EL (cell line): ENCODE data around the gene PHF21B.

Experiments
- DNase-seq: peaks from one replicate; pipeline ENCODE4 v3.0.0-alpha.2; 2016

PHF21B gene

DNA sequence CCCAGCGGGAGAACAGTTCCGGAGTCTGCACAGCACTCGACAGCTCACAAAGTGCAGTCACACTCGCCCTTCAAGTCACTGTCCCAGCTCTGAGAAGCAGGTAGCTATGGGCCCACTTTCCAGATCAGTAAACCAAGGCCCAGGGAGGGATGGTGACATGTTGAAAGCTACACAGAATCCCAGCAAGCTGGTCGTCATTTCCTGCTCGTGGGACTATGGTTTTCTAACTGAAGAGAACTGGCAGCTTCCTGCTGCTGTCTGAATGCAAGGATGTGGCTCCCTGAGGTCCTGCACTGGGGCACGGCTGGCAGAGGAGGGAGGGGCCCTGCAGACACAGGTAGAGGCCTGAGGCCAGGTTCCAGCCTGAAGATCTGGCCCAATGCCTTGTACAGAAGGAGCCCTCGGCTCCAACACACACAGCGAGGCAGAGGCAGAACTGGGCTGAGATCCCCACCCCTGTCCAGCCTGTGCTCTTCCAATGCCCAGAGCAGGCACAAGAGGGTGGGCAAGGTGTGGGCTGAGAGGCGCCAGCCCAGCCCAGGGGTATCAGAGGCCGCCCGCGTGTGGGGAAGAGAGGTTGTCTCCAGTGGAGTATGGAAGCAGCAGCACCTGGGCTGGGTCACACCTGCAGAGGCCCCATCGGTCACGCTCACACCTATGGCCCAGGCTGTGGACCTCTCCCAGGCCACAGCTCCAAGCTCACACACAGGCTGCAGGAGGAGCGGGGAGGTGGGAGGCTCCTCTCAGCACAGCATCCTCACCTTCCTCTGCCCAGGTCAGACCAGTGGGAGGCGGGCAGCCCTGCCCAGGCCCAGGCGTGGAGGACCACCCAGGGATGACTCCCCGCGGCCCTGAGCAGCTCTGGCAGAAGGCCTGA, 119.2 kb downstream of the PHF21B start:
- no peak for DNase-seq

DNA sequence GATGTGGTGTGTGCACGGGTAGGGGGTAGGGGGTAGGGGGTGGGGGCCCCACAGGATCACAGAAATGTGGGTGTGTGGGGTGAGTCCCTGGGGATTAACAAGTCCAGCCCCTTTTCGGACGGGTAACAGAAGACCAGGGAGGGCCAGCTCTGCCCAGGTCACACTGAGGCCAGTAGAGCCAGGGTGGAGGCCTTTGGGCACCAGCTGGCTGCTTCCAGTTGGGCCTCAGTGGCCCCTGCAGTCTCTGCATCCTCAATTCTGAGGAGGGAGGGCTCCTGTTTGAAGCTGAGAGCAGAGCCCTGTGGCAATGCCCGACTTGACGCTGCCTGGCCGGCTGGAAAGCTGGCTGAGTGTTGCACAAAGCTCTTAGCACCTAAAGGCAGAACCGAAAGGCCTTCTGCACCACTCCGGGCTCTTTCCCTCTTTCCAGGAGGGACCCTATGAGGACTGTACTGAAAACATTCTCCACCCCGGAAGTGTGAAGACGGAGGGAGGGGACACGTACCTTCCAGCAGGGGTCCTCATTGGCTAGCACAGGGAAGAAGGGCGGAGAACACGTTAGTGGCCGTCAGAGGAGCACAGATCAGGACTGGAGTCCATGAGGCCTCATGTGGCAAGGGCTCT, 120.4 kb downstream of the PHF21B start:
- peak; percentile 13 for DNase-seq

DNA sequence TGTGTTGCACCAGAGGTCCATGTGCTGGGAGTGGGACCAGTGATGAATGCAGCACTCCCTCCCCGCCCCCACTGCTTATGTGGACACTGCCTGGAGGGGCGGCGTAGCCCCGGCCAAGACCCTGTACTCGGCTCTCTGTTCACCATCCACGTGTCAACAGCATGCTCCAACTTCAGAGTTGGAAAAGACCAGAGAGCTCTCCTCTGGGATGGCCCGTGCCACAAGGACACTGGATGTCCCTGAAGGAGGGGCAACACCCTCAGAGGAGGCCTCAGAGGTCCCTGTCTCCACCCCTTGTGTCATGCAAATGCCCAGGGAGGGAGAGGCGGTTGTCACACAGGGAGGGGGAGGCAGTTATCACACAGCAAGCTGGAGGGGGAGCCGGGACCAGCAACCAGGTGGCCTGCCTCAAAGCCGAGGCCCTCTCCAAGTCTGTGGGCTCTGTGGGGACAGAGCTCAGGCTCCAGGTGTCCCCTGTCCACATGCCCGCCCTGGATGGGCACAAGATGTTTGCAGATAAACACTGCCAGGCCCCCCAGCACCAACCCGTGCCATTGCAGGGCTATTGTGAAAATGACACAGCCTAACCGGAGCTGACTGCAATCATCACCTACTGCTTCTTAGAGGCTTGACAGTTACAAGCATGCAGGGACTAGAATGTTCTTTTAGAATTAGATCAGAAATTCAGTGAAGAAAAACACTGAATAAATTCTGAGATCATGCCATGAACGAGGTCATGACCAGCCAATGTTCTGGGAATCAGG, 121.1 kb downstream of the PHF21B start:
- DNase-seq = no peak

- no peak for DNase-seq
Measured at GRCh38 chr22:44887941-44888366, 121.9 kb downstream of the PHF21B start.

DNA sequence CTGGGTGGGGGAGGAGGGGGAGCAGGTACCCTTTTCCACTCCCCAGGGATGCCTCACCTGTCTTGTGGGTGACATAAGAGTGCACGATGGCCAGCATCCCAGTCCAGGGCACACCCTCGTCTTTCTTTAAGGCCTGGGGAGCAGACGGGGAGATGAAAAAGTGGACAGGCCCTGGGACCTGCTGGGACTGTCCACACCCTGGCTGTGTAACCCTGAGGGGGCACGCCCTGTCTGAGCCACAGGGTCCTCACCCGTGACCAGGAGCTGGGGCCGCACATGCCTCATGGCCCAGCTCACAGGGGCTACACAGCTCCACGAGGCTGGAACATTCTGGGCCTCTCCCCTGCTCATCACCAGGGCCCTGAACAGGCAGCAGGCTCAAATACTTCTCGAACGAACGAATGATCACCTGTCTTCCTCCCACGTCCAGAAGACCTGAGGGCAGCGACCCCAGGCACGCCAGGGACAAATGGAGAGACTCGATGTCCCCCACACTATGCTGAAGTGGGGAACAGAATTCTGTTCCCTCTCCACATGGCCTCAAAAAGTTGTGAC, 123.9 kb downstream of the PHF21B start:
- no peak for DNase-seq

DNA sequence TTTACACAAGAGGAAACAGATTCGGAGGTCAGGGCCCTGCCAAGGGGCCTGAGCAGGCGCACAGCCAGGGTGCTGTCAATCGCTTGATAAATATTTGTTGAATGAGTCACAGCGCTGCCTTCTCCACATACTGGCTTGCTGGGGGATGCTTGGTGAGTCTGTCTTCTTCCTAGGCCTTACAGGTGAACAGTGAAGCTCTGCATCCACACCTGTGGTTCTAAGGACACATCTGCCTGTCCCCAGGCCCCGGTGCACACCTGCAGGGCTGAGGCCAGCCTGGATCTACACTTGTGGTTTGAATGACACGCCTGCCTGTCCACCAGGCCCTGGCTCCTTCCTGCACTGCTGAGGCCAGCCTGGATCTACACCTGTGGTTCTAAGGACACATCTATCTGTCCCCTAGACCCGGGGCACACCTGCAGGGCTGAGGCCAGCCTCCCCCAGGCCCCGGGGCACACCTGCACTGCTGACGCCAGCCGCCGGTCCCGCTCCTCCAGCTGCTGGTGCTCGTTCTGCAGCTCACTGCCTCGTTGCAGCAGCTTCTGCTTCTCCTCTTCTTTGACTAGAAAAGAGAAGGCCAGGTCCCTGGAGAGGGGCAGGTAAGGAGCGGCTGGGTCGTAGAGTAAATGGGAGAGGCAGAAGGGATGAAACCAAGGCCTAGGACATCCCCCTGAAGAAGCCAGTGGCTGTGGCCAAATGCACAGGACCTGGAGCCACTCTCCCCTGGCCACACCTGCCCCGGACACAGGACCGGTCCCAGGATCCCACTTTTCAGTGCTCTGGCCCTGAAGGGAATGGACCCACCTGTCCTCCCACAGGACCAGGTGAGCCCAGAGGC, 124.6 kb downstream of the PHF21B start:
- DNase-seq = peak; percentile 14

DNA sequence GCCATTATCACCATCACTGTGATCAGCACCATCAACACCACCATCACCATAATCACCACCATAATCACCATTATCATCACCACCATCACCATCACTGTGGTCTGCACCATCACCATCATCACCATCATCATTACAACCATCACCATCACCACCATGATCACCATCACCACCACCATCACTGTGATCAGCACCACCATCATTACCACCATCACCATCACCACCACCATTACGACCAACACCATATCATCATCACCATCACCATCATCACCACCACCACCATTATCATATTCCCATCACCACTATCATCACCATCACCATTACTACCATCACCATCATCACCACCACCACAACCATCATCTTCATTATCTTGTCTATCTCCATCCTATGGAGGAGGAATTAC, 125.2 kb downstream of the PHF21B start:
- DNase-seq = no peak

DNA sequence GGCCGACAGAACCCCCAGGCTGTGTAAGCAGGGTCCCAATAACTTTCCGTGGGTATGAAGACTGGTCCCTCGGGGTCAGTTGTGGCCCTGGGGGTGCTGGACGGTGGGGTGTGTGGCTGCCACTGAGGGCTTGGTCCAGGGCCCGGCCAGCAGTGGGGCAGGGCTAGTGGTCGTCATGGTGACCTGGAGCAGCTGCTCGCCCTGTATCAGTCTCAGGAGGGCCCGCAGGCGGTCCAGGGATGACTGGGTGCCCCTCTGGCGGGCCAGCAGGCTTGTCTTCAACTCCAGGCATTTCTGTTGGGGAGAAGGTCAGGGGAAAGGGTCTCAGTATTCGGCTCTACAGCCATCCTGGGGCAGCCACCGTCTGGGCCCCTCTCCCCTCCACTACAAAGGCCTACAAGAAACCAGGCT, 126.8 kb downstream of the PHF21B start:
- no peak for DNase-seq

GRCh38 chr22:44882226-44882905, 127.4 kb downstream of the PHF21B start:
- DNase-seq = no peak

- DNase-seq = no peak
Measured at GRCh38 chr22:44881624-44882023, 128.2 kb downstream of the PHF21B start.

DNA sequence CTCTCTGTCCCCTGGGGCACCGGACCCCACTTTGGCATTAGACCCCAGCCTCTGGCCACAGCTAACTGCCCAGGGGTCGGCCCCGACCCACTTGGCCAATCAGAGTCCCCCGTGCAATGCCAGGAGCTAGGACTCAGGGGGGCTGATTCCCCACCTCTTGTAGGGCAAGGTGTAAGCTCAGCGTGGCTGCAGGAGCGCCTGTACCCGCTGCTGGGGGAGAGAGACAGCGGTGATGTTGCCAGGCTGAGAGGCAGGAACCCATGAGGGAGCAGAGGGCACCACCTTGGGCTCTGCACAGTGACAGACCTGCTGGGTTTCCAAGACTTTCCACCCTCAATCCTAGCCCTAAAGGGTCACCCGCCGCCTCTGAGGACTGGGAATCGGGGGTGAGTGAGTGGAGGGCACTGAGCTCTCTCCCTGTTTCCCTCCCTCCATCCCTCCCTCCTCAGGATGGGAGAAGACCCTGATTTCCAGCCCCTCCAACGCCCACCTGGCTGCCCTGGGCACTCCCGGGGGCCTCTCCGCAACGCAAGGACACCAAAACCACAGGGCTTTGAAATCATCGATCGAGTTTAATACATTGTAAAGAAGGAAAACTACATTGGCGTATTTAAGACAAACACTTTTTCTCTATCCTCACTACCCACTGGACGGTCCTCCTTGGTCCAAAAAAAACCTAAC, 129.1 kb downstream of the PHF21B start:
- DNase-seq = no peak

GRCh38 chr22:44879301-44879680, 130.5 kb downstream of the PHF21B start:
- DNase-seq = no peak

GRCh38 chr22:44878483-44879300, 131.1 kb downstream of the PHF21B start:
- DNase-seq = no peak

GRCh38 chr22:44876921-44877320, 132.9 kb downstream of the PHF21B start:
- DNase-seq = no peak

GRCh38 chr22:44871782-44872181, 138.0 kb downstream of the PHF21B start:
- DNase-seq = no peak

GRCh38 chr22:44870021-44870420, 139.8 kb downstream of the PHF21B start:
- DNase-seq = no peak

DNA sequence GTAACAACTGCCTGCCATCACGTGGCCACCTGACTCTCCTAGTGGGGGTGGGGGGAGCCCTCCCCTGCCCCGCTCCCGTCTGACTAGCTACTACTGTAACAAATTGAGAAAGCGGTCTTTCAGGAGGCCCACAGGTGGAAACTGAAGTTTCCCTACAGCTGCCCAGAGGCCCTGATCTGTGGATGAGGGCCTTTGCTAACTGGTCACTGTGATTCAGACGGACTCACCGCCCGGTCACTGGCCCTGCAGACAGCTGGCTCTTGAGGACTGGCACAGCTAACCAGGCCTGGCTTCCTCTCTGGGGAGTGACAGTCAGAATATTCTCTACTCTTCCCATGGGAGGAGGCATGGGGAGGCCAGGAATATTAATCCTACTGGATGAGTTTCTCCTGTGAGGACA, 140.6 kb downstream of the PHF21B start:
- no peak for DNase-seq

DNA sequence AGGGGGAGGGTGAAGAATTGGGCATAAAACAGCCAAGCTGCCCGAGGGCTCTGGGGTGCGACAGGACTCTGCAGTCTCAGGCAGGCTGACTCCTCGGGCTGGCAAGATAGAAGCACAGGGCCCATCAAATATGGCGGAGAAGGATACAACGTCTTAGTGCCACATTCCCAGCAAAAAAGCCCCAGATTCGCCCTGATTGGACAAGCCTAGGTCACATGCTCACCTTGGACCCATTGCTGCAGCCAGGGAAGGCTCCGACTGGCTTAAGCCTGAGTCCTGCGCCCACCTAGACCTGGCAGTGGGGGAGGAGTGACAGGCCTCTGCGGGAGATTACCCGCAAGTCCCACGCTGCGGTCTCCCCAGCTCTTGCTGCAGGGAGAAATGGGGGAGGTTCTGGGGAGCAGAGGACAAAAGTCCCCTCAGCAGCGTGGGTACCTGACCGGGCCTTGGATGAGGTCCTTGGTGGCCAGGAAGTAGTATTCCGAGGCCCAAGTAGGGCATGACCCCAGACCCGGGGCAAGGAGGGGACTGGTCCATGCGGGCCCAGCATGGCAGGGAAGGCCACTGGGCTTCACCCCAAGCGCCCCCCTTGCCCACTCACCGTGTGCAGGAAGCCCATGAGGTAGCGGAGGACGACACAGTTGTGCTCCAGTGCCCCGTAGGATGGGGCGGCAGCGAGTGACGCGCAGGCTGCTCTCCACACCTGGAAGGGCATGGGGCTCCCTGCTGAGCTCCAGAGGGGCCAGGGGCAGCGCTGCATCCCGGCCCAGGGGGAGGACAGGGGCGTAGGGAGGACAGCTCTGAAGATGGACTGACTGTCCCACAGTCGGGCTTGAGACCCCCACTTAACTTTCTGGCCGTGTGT, 144.4 kb downstream of the PHF21B start:
- DNase-seq = no peak
